HepG2 (cell line): ENCODE data around the gene ANKRD44. TPM values are rescaled to one million over a fixed set of nuclear protein-coding genes. Genes with fewer than 3 reads are reported as not detected.

Experiments
- ATAC-seq: fragments of 200-7000 bp; cut with Tn5 transposase; 3 replicates; pipeline ENCODE4 v1.9.1; 2020; ENCODE audit warnings: mild to moderate bottlenecking, moderate library complexity
- BruUV-seq: library from RNA; stranded (reverse); fragments of 400-500 nt; replicated peaks from 2 replicates; lab custom pipeline; 2021; lab: Mats Ljungman, UMichigan
- CTCF ChIA-PET: fragments of 300-600 bp; formaldehyde crosslinking; extraction: SDS; loops from one replicate; lab custom pipeline; 2021; ENCODE audit warnings: low total read pairs, inconsistent platforms, low intra/inter-chr PET ratio; lab: Yijun Ruan, JAX
- POLR2A ChIA-PET: fragments of 350-600 bp; sonication (Branson Sonifier 250); formaldehyde crosslinking; loops from one replicate; lab custom pipeline; 2020; ENCODE audit warnings: antibody characterized with exemption, inconsistent platforms; lab: Yijun Ruan, JAX
- DNase-seq: peaks from one replicate; pipeline ENCODE4 v3.0.0-alpha.2; 2015; ENCODE audit warnings: low spot score
- FAIRE-seq: peaks from 3 replicates; lab custom pipeline; 2011; peaks lifted over from hg19 to GRCh38; lab: Jason Lieb, UNC
- H2AFZ ChIP-seq: one replicate; pipeline ENCODE4 v1.6.1; 2011; ENCODE audit warnings: low read length, inconsistent platforms
- H3K27ac ChIP-seq: fragments of 300-600 bp; 3 replicates; pipeline ENCODE4 v1.8.0; 2011; ENCODE audit warnings: mixed run types, mild to moderate bottlenecking, mixed read lengths, low read length, inconsistent platforms; ENCODE audit not compliant: insufficient read depth; ENCODE audit errors: extremely low read length
- H3K27me3 ChIP-seq, 2 experiments: fragments of 200-600 bp in 1 of 2; 2 replicates in 1 of 2; 3 replicates in 1 of 2; pipeline versions ENCODE4 v1.6.0 to v1.8.0; 2011; ENCODE audit warnings: low read length in 2 of 2, mild to moderate bottlenecking in 2 of 2, moderate library complexity in 2 of 2, inconsistent platforms in 1 of 2; ENCODE audit not compliant: insufficient read depth in 2 of 2, control insufficient read depth in 1 of 2
- H3K36me3 ChIP-seq, 2 experiments: fragments of 200-600 bp in 1 of 2; replicated peaks in 1 of 2; 2 replicates in 1 of 2; 3 replicates in 1 of 2; pipeline versions ENCODE4 v1.5.1 to v1.8.0; 2011; ENCODE audit warnings: low read length in 2 of 2, inconsistent platforms in 1 of 2; ENCODE audit not compliant: insufficient read depth in 2 of 2, control insufficient read depth in 1 of 2
- H3K4me1 ChIP-seq: 2 replicates; pipeline ENCODE4 v1.5.1; 2012; ENCODE audit warnings: low read length, inconsistent platforms; ENCODE audit not compliant: insufficient read depth
- H3K4me2 ChIP-seq: 2 replicates; pipeline ENCODE4 v1.6.0; 2011; ENCODE audit warnings: low read depth, low read length, inconsistent platforms
- H3K4me3 ChIP-seq, 3 experiments: fragments of 200-600 bp in 1 of 3; sonication (generic), shearing (Covaris generic) in 1 of 3; replicated peaks in 1 of 3; 2 replicates each; pipeline ENCODE4 v1.5.1; 2011 to 2016; ENCODE audit warnings: low read length in 3 of 3, inconsistent platforms in 2 of 3, low read depth in 2 of 3, mild to moderate bottlenecking in 2 of 3, control low read depth in 1 of 3, mixed read lengths in 1 of 3; ENCODE audit not compliant: insufficient read depth in 1 of 3
- H3K79me2 ChIP-seq: one replicate; pipeline ENCODE4 v1.6.1; 2011; ENCODE audit warnings: low read length, inconsistent platforms; ENCODE audit not compliant: insufficient read depth
- H3K9ac ChIP-seq: 2 replicates; pipeline ENCODE4 v1.6.0; 2011; ENCODE audit warnings: mild to moderate bottlenecking, low read depth, low read length, inconsistent platforms; ENCODE audit not compliant: insufficient read depth
- H3K9me3 ChIP-seq: 2 replicates; pipeline ENCODE4 v1.5.1; 2012; ENCODE audit warnings: mild to moderate bottlenecking, low read length
- H4K20me1 ChIP-seq: 2 replicates; pipeline ENCODE4 v1.6.0; 2011; ENCODE audit warnings: inconsistent platforms, mild to moderate bottlenecking, low read length, moderate library complexity; ENCODE audit not compliant: insufficient read depth
- AHR ChIP-seq: IDR thresholded peaks from 2 replicates; pipeline ENCODE4 v1.6.1; 2018; ENCODE audit warnings: missing genetic modification reagents, missing compliant biosample characterization
- FOXK1 ChIP-seq: sonication (generic); formaldehyde crosslinking; IDR thresholded peaks from 2 replicates; pipeline ENCODE4 v1.4.0; 2020; ENCODE audit warnings: low read depth, missing genetic modification reagents, borderline replicate concordance
- IKZF4 ChIP-seq: sonication (generic); formaldehyde crosslinking; IDR thresholded peaks from 2 replicates; pipeline ENCODE4 v1.5.1; 2020; ENCODE audit warnings: borderline replicate concordance, mild to moderate bottlenecking, low read depth, missing genetic modification reagents; ENCODE audit errors: not compliant biosample characterization
- REL ChIP-seq: sonication (generic); formaldehyde crosslinking; conservative IDR thresholded peaks from 2 replicates; pipeline ENCODE4 v1.8.0; 2022; ENCODE audit warnings: mild to moderate bottlenecking, missing genetic modification reagents, moderate library complexity
- ZFP36L1 ChIP-seq: sonication (generic); formaldehyde crosslinking; IDR thresholded peaks from 2 replicates; pipeline ENCODE4 v1.8.0; 2022; ENCODE audit warnings: mild to moderate bottlenecking, missing genetic modification reagents, moderate library complexity
- ZNF160 ChIP-seq: sonication (generic); formaldehyde crosslinking; IDR thresholded peaks from 2 replicates; pipeline ENCODE4 v1.8.0; 2022; ENCODE audit warnings: mild to moderate bottlenecking, inconsistent platforms, missing genetic modification reagents
- ZNF468 ChIP-seq: sonication (generic); formaldehyde crosslinking; IDR thresholded peaks from 2 replicates; pipeline ENCODE4 v1.8.0; 2022; ENCODE audit warnings: mild to moderate bottlenecking, moderate library complexity, missing genetic modification reagents
- ZNF530 ChIP-seq: sonication (generic); formaldehyde crosslinking; IDR thresholded peaks from 2 replicates; pipeline ENCODE4 v1.5.0; 2020; ENCODE audit warnings: low read depth, mild to moderate bottlenecking, missing genetic modification reagents
- ZNF660 ChIP-seq: sonication (generic); formaldehyde crosslinking; IDR thresholded peaks from 2 replicates; pipeline ENCODE4 v1.5.1; 2020; ENCODE audit warnings: mild to moderate bottlenecking, low read depth, missing genetic modification reagents, borderline replicate concordance
- ZNF737 ChIP-seq: sonication (generic); formaldehyde crosslinking; IDR thresholded peaks from 2 replicates; pipeline ENCODE4 v1.5.0; 2020; ENCODE audit warnings: missing genetic modification reagents, mild to moderate bottlenecking, borderline replicate concordance
- ZNF839 ChIP-seq: sonication (generic); formaldehyde crosslinking; IDR thresholded peaks from 2 replicates; pipeline ENCODE4 v1.4.0; 2020; ENCODE audit warnings: missing genetic modification reagents, mild to moderate bottlenecking, borderline replicate concordance
- WGBS: methylation state at CpG from one replicate; pipeline ENCODE4 v1.1.6; 2017; ENCODE audit warnings: low lambda C conversion rate; 5-methylcytosine and 5-hydroxymethylcytosine counted together
- in situ Hi-C: cut with HindIII; loops from 2 replicates; pipeline ENCODE4 v1.10.0; 2017; ENCODE audit warnings: low pct_unique_long_range_greater_than_20kb; ENCODE audit not compliant: extremely low pct_ligation_motif_present
- intact Hi-C: fragments of 100-400 bp; cut with micrococcal nuclease; formaldehyde crosslinking; loops from one replicate; pipeline ENCODE4 v1.10.0; 2022; ENCODE audit not compliant: unreplicated experiment
- polyA plus RNA-seq, 8 experiments: library from polyadenylated mRNA; depleted of rRNA in 3 of 8; stranded (reverse) in 7 of 8; unstranded in 1 of 8; fragments of >200 nt; fragmentation: Illumina TruSeq in 4 of 8; extraction: Trizol in 4 of 8; gene quantifications; 2 replicates each; pipeline versions ENCODE4 v1.2.1 to v1.2.3, GENCODE V29; 2011 to 2016; ENCODE audit warnings: low read depth in 4 of 8, missing spikeins in 1 of 8, mixed read lengths in 1 of 8; ENCODE audit not compliant: insufficient read depth in 1 of 8
- total RNA-seq, 5 experiments: library from RNA; depleted of rRNA; stranded (reverse); fragments of >200 nt; fragmentation: Illumina TruSeq; extraction: Trizol; gene quantifications; 2 replicates each; pipeline ENCODE4 v1.2.3, GENCODE V29; 2016; ENCODE audit warnings: low read depth in 1 of 5
- TF ChIP-seq, protein P1 (sequence below): sonication (generic); formaldehyde crosslinking; IDR thresholded peaks from 2 replicates; pipeline ENCODE4 v1.5.1; 2020; ENCODE audit warnings: mild to moderate bottlenecking, missing genetic modification reagents, moderate library complexity
- TF ChIP-seq, protein P2 (sequence below): sonication (generic); formaldehyde crosslinking; IDR thresholded peaks from 2 replicates; pipeline ENCODE4 v1.5.1; 2020; ENCODE audit warnings: mild to moderate bottlenecking, missing genetic modification reagents, borderline replicate concordance
- TF ChIP-seq, protein P3 (sequence below): sonication (generic); formaldehyde crosslinking; IDR thresholded peaks from 2 replicates; pipeline ENCODE4 v1.4.0; 2020; ENCODE audit warnings: missing genetic modification reagents

Gene ANKRD44
- total and polyA plus RNA-seq, 2 of the 13 experiments (the other 11 are each of a cell fraction or from before 2014, with no cell fraction given) = 0.04 to 0.11 TPM

DNA sequence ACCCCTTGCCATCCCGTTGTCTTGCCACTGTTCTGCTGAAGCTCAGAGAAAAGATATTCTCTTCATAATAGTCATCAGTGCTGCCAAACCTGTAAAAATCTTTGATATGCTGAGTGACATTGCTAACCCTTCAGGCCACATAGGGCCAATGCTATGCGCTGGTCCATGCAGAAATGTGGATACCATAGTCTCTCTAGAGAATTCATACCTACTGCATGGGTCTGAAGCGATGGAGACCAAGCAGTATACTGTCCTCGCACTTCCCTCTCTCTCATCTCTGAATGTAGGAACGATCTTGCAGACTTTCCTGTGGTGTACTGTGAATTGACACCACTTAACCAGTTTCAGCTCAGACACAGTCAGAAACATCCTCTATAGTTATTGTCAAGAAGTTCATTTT lies 17.9 kb upstream of the ANKRD44 start:
- Histone ChIP-seq H3K27me3 (no peaks in the 10 kb centered on the region), H3K4me2 (no peak overlapping the region), H4K20me1 (no peaks in the 10 kb centered on the region), H3K9me3 (no peaks in the 10 kb centered on the region), H3K79me2 (no peaks in the 10 kb centered on the region), H3K27ac (no peak overlapping the region), H3K4me3 (no peak overlapping the region), H3K4me1 (peaks cover 12% of the 10 kb centered on the region), H2AFZ (no peak overlapping the region), H3K36me3 (no peaks in the 10 kb centered on the region), H3K9ac (no peak overlapping the region)
- BruUV-seq = no TSS peak
- WGBS = 9% methylated on average over 5 of the region's 5 CpGs
- intact Hi-C loops = no loop called here
- POLR2A ChIA-PET = interaction anchor here (0.6 kb wide), 1 partner anchor 21 kb away, joined by 7 read pairs; no protein-coding TSS in a partner anchor
- TF ChIP-seq REL (CRISPR knock-in tag) (no peak), ZNF468 (no peak), ZNF839 (CRISPR knock-in tag) (no peak), ZFP36L1 (no peak), FOXK1 (CRISPR knock-in tag) (no peak), ZNF530 (CRISPR knock-in tag) (no peak), ZNF160 (CRISPR knock-in tag) (no peak), ZNF660 (CRISPR knock-in tag) (no peak), AHR (CRISPR knock-in tag) (no peak), ZNF737 (no peak), IKZF4 (CRISPR knock-in tag) (no peak)
- TF ChIP-seq, protein P1, sequence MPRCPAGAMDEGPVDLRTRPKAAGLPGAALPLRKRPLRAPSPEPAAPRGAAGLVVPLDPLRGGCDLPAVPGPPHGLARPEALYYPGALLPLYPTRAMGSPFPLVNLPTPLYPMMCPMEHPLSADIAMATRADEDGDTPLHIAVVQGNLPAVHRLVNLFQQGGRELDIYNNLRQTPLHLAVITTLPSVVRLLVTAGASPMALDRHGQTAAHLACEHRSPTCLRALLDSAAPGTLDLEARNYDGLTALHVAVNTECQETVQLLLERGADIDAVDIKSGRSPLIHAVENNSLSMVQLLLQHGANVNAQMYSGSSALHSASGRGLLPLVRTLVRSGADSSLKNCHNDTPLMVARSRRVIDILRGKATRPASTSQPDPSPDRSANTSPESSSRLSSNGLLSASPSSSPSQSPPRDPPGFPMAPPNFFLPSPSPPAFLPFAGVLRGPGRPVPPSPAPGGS (CRISPR knock-in tag) = no peak
- TF ChIP-seq, protein P2, sequence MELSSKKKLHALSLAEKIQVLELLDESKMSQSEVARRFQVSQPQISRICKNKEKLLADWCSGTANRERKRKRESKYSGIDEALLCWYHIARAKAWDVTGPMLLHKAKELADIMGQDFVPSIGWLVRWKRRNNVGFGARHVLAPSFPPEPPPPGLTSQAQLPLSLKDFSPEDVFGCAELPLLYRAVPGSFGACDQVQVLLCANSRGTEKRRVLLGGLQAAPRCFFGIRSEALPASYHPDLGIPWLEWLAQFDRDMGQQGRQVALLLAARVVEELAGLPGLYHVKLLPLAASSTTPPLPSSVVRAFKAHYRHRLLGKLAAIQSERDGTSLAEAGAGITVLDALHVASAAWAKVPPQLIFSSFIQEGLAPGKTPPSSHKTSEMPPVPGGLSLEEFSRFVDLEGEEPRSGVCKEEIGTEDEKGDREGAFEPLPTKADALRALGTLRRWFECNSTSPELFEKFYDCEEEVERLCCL (CRISPR knock-in tag) = no peak
- TF ChIP-seq, protein P3, sequence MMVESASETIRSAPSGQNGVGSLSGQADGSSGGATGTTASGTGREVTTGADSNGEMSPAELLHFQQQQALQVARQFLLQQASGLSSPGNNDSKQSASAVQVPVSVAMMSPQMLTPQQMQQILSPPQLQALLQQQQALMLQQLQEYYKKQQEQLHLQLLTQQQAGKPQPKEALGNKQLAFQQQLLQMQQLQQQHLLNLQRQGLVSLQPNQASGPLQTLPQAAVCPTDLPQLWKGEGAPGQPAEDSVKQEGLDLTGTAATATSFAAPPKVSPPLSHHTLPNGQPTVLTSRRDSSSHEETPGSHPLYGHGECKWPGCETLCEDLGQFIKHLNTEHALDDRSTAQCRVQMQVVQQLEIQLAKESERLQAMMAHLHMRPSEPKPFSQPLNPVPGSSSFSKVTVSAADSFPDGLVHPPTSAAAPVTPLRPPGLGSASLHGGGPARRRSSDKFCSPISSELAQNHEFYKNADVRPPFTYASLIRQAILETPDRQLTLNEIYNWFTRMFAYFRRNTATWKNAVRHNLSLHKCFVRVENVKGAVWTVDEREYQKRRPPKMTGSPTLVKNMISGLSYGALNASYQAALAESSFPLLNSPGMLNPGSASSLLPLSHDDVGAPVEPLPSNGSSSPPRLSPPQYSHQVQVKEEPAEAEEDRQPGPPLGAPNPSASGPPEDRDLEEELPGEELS (CRISPR knock-in tag) = no peak
- in situ Hi-C loops = no loop called here
- ATAC-seq = no peak
- FAIRE-seq = no peak
- CTCF ChIA-PET = no interaction called here
- no peak for DNase-seq
